Fibroblast of villous mesenchyme (primary cell): ENCODE measurements around the gene FBXL15. TPM values are rescaled to one million over a fixed set of nuclear protein-coding genes. Genes with fewer than 3 reads are reported as not detected.

Experiments
- DNase-seq: peaks from one replicate; pipeline ENCODE4 v3.0.0-alpha.2; 2010; ENCODE audit warnings: low read depth
- H3K4me3 ChIP-seq: 2 replicates; pipeline ENCODE4 v1.5.1; 2011; ENCODE audit warnings: low read depth, mild to moderate bottlenecking, low read length
- CTCF ChIP-seq: IDR thresholded peaks from 2 replicates; pipeline ENCODE4 v1.5.1; 2012; ENCODE audit warnings: low read depth, mild to moderate bottlenecking, low read length; ENCODE audit not compliant: insufficient read depth
- total RNA-seq: library from RNA; depleted of rRNA; stranded (reverse); fragments of >200 nt; gene quantifications from 2 replicates; pipeline ENCODE4 v1.2.3, GENCODE V29; 2012

Gene FBXL15
- total RNA-seq, 1 donor: 4.3 TPM

- no peak for DNase-seq
- TF ChIP-seq CTCF: no peak
- no peak overlapping the region for H3K4me3 ChIP-seq
These were observed 23.1 kb upstream of the FBXL15 start for GRCh38 chr10:102397222-102398171.

GRCh38 chr10:102398172-102399020 lies 22.2 kb upstream of the FBXL15 start:
- DNase-seq: no peak
- no peak overlapping the region for H3K4me3 ChIP-seq
- no peak for TF ChIP-seq CTCF

- DNase-seq: peak; percentile 85
- H3K4me3 ChIP-seq: peak overlapping the region; percentile 59
- peak; percentile 84 for TF ChIP-seq CTCF
These were observed 21.2 kb upstream of the FBXL15 start for GRCh38 chr10:102399217-102400021.

GRCh38 chr10:102400076-102400475 lies 20.6 kb upstream of the FBXL15 start:
- no peak for TF ChIP-seq CTCF
- DNase-seq: no peak
- H3K4me3 ChIP-seq: no peak overlapping the region

- H3K4me3 ChIP-seq: no peak overlapping the region
- DNase-seq: no peak
- no peak for TF ChIP-seq CTCF
These were observed 19.9 kb upstream of the FBXL15 start for GRCh38 chr10:102400598-102401341.

GRCh38 chr10:102401342-102401654 lies 19.3 kb upstream of the FBXL15 start:
- no peak for DNase-seq
- TF ChIP-seq CTCF: no peak

More at GRCh38 chr10:102401342-102401654, 19.3 kb upstream of the FBXL15 start:
- no peak overlapping the region for H3K4me3 ChIP-seq
